ENCODE results near the gene LCAT.
"Not testable (repeated sequence)": the region's sequence is repeated elsewhere in the genome, so short reads cannot be mapped to it uniquely, and the experiment has no call there.

LCAT gene

DNA sequence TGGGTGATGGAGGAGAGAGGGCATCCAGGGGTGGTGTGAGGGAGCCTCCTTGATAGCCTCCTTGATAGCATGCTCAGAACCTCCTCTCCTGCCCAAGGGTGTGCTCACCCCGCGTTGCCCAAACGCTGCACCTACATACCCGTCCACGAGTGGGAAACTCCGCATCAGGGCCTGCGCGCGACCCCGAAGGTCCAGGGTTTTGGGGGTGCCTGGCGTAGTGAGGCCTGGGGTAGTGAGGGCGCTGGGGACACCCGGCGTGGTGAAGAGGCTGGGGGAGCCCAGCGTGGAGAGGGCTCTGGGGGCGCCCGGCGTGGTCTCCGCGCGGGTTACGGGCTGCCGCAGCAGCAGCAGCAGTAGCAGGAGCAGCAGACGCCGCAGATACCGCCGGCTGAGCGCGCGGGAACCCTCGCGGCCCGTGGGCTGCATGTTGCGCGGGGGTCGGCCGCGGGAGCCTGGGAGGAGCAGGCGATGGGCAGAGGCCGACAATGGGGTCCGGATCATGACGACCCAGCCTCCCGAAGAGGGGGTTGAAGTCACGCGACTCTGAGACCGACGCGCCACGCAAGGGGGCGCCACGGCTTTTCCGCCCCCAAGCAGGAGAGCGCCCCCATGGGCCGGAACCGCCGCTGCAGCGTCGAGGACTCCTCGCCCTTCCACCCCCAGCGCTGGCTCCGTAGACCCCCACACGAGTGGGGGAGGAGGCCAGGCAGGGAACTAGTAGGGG is 36.2 kb upstream of the LCAT start, which contains the start of gene DPEP3:
Gene DPEP3 (minus strand): TSS at position 545 of the 724 bp plus-strand sequence. CDS start 119 bp downstream, at position 426.
- no peak within 1 kb of the TSS for H3K27ac ChIP-seq (ENCODE audit: low read length)
- DNase-seq (ENCODE audit: low read depth, low spot score): no peak
- no peak within 1 kb of the TSS for H3K4me3 ChIP-seq (ENCODE audit: low read length)
- no peaks in the 10 kb centered on the region for H3K9me3 ChIP-seq (ENCODE audit: control insufficient read depth, insufficient read depth, low read length)
- no CpG with 5 or more reads among the region's 62 CpGs for WGBS (ENCODE audit: insufficient coverage, insufficient read length)
- no peaks in the 10 kb centered on the region; the same call in 1 of the 2 replicates for H3K4me1 ChIP-seq (ENCODE audit: control insufficient read depth, insufficient read depth, low read length)
- no peaks in the 10 kb centered on the region; the same call in 1 of the 2 replicates for H3K36me3 ChIP-seq (ENCODE audit: control insufficient read depth, insufficient read depth, low read length)
- no peaks in the 10 kb centered on the region for H3K27me3 ChIP-seq (ENCODE audit: control insufficient read depth, insufficient read depth, low read length)

DNA sequence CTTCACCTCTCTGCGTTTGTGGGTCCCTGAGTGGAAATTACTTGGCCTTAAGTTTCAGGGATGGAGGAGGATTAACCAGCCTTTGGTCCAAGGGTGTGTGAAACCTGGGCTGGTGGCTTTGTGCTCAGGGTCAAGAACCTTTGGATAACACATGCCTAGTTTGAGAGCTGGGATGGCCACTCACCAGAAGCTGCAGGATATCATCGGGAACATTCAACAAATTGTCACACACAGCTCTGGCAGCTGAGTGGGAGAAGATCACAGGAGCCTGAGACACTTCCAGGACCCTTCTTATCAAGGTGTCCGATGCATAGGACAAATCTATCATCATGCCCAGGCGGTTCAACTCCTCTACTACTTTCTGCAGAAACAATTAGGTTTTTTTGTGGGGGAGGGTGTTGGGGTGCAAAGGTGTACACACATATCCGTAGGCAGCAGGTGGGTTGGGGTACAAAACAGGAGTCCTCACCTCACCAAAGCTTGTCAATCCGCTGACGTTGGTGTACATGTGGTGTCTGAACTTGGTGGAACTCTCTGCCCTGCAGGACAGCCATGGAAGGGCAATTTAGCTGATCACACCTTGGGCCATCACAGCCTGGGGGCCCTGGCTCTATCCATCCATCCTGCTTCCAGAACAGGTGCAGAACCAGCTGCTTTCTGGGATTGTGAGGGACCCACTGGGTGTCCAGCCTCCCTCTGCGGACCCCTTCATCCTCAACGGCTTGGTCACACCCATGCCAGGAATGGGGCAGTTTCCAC is 33.7 kb upstream of the LCAT start:
- Histone ChIP-seq H3K36me3 (ENCODE audit: control insufficient read depth, insufficient read depth, low read length) (no peaks in the 10 kb centered on the region; the same call in 1 of the 2 replicates), H3K4me1 (ENCODE audit: control insufficient read depth, insufficient read depth, low read length) (no peaks in the 10 kb centered on the region; the same call in 1 of the 2 replicates), H3K27me3 (ENCODE audit: control insufficient read depth, insufficient read depth, low read length) (no peaks in the 10 kb centered on the region), H3K4me3 (ENCODE audit: low read length) (no peak overlapping the region), H3K9me3 (ENCODE audit: control insufficient read depth, insufficient read depth, low read length) (no peaks in the 10 kb centered on the region), H3K27ac (ENCODE audit: low read length) (no peak overlapping the region)
- DNase-seq (ENCODE audit: low read depth, low spot score): no peak
- WGBS (ENCODE audit: insufficient coverage, insufficient read length): no CpG with 5 or more reads among the region's 9 CpGs

DNA sequence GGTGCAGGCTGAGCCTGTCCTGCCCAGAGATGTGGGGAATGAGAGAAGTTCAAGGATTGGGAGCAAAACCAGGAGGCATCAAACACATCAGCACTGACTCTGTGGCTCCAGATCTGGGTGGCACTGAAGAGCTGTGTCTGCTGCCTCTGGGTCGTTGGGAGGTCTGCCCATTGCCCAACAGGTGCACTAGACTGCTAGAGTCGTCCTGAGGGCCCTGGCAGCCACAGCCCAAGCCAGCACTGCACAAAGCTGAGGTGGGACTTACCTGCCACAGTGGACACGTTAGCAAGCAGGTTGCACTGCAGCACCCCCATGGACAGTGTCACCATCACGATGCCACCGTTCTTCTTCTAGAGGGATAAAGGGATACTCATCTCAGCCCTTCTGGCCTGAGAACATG is 33.1 kb upstream of the LCAT start:
- no peaks in the 10 kb centered on the region; the same call in 1 of the 2 replicates for H3K4me1 ChIP-seq (ENCODE audit: control insufficient read depth, insufficient read depth, low read length)
- DNase-seq (ENCODE audit: low read depth, low spot score): no peak
- no peak overlapping the region for H3K27ac ChIP-seq (ENCODE audit: low read length)
- H3K27me3 ChIP-seq (ENCODE audit: control insufficient read depth, insufficient read depth, low read length): no peaks in the 10 kb centered on the region
- H3K9me3 ChIP-seq (ENCODE audit: control insufficient read depth, insufficient read depth, low read length): no peaks in the 10 kb centered on the region
- H3K36me3 ChIP-seq (ENCODE audit: control insufficient read depth, insufficient read depth, low read length): no peaks in the 10 kb centered on the region
- H3K4me3 ChIP-seq (ENCODE audit: low read length): no peak overlapping the region
- WGBS (ENCODE audit: insufficient coverage, insufficient read length): no CpG with 5 or more reads among the region's 5 CpGs

- no peaks in the 10 kb centered on the region for H3K36me3 ChIP-seq (ENCODE audit: control insufficient read depth, insufficient read depth, low read length)
- no CpG with 5 or more reads among the region's 2 CpGs for WGBS (ENCODE audit: insufficient coverage, insufficient read length)
- no peaks in the 10 kb centered on the region for H3K9me3 ChIP-seq (ENCODE audit: control insufficient read depth, insufficient read depth, low read length)
- H3K4me1 ChIP-seq (ENCODE audit: control insufficient read depth, insufficient read depth, low read length): no peaks in the 10 kb centered on the region; the same call in 1 of the 2 replicates
- H3K27ac ChIP-seq (ENCODE audit: low read length): no peak overlapping the region
- no peak for DNase-seq (ENCODE audit: low read depth, low spot score)
- no peak overlapping the region for H3K4me3 ChIP-seq (ENCODE audit: low read length)
- H3K27me3 ChIP-seq (ENCODE audit: control insufficient read depth, insufficient read depth, low read length): no peaks in the 10 kb centered on the region
Observed at GRCh38 chr16:67976205-67976604, 32.3 kb upstream of the LCAT start.

DNA sequence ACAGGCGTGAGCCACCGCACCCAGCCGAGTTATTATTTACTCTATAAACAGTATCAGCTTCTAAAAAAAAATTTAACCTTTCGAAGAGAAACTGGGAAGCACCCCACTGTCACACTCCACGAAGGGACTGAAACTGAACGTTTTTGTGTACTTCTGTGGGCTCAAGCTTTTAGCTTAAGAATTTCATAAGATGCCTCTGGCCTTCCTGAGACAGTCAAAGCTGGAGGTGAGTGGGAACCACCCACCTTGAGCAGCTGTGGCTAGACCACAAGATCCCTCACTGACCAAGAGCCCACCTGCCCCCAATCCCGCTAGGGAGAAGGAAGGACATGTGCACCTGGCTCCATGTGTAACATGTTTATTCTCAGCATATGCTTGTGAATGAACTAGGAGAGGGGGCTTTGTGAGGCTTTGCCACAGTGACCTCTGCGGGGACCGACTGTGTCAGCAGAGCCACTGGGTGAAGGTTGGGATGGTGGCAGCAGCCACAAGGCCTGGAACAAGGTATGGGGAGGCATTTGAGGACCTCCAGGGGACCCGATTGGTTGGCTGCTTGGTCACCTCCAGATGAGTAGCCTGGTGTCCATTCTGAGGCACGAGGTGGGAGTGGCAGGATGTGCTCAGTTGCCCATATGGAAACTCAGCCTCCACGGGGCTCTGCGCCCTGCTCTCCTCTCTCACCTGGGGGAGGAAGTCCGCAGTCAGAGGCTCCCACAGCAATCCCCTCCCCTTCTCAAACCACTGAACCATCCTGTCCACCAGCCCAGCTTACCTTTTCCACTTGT is 31.6 kb upstream of the LCAT start:
- Histone ChIP-seq H3K9me3 (ENCODE audit: control insufficient read depth, insufficient read depth, low read length) (no peaks in the 10 kb centered on the region), H3K27me3 (ENCODE audit: control insufficient read depth, insufficient read depth, low read length) (no peaks in the 10 kb centered on the region), H3K4me3 (ENCODE audit: low read length) (no peak overlapping the region), H3K27ac (ENCODE audit: low read length) (no peak overlapping the region), H3K4me1 (ENCODE audit: control insufficient read depth, insufficient read depth, low read length) (no peaks in the 10 kb centered on the region; the same call in 1 of the 2 replicates), H3K36me3 (ENCODE audit: control insufficient read depth, insufficient read depth, low read length) (no peaks in the 10 kb centered on the region)
- no CpG with 5 or more reads among the region's 14 CpGs for WGBS (ENCODE audit: insufficient coverage, insufficient read length)
- no peak for DNase-seq (ENCODE audit: low read depth, low spot score)

- H3K27ac ChIP-seq (ENCODE audit: low read length); H3K27me3 ChIP-seq (ENCODE audit: control insufficient read depth, insufficient read depth, low read length); H3K9me3 ChIP-seq (ENCODE audit: control insufficient read depth, insufficient read depth, low read length); DNase-seq (ENCODE audit: low read depth, low spot score); H3K36me3 ChIP-seq (ENCODE audit: control insufficient read depth, insufficient read depth, low read length); H3K4me1 ChIP-seq (ENCODE audit: control insufficient read depth, insufficient read depth, low read length); H3K4me3 ChIP-seq (ENCODE audit: low read length): not testable (repeated sequence)
- WGBS (ENCODE audit: insufficient coverage, insufficient read length): no CpG with 5 or more reads among the region's 7 CpGs
Observed at GRCh38 chr16:67972285-67972684, 28.4 kb upstream of the LCAT start.

- no peaks in the 10 kb centered on the region for H3K9me3 ChIP-seq (ENCODE audit: control insufficient read depth, insufficient read depth, low read length)
- WGBS (ENCODE audit: insufficient coverage, insufficient read length): no CpG with 5 or more reads among the region's 9 CpGs
Observed at GRCh38 chr16:67971111-67971510, 27.2 kb upstream of the LCAT start.

DNA sequence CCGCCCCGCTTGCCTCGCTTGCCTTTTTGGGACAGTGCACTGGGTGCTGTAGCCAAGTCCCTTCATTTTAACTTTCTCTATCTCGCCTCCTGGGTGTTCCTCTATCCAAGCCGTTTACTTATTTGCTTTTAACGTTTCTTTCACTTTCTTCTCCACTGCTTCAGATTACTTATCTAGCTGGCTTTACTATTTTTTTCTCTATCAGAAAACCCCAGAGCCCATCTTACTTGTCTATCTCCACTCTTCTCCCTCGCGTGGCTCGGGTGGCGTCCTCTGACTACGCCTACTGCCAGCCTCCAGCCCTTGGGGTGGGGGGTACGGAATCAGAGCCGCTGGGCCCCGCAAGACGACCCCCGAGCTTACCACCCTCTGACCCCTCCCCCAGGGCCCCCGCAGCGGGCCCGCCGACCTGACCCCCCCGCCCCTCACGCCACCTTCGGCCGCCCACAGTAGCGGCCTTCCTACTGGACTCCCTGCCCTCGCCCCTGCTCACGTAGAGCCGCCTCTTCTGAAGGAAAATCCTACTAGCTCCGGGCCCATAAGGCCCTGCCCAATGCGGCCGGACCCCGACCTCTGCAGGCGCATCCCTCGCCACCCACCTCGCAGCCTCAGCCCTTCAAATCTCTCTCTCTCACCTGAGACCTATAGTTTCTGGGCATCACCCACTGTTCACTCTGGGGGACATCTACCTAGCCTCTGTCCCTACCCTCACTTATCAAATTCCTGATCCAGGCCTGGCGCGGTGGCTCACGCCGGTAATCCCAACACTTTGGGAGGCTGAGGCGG is 25.5 kb upstream of the LCAT start:
- WGBS (ENCODE audit: insufficient coverage, insufficient read length): no CpG with 5 or more reads among the region's 40 CpGs
- Histone ChIP-seq H3K4me1 (ENCODE audit: control insufficient read depth, insufficient read depth, low read length) (peaks cover 11% of the 10 kb centered on the region), H3K4me3 (ENCODE audit: low read length) (peak overlapping the region; percentile 58; the same call in 1 of the 2 replicates), H3K36me3 (ENCODE audit: control insufficient read depth, insufficient read depth, low read length) (no peaks in the 10 kb centered on the region), H3K27me3 (ENCODE audit: control insufficient read depth, insufficient read depth, low read length) (no peaks in the 10 kb centered on the region), H3K27ac (ENCODE audit: low read length) (no peak overlapping the region), H3K9me3 (ENCODE audit: control insufficient read depth, insufficient read depth, low read length) (no peaks in the 10 kb centered on the region)
- DNase-seq (ENCODE audit: low read depth, low spot score): no peak

More at GRCh38 chr16:67971111-67971510, 27.2 kb upstream of the LCAT start:
- no peak for DNase-seq (ENCODE audit: low read depth, low spot score)
- H3K27me3 ChIP-seq (ENCODE audit: control insufficient read depth, insufficient read depth, low read length): no peaks in the 10 kb centered on the region
- H3K36me3 ChIP-seq (ENCODE audit: control insufficient read depth, insufficient read depth, low read length): no peaks in the 10 kb centered on the region
- no peak overlapping the region for H3K27ac ChIP-seq (ENCODE audit: low read length)
- H3K4me3 ChIP-seq (ENCODE audit: low read length): no peak overlapping the region
- H3K4me1 ChIP-seq (ENCODE audit: control insufficient read depth, insufficient read depth, low read length): peaks cover 8% of the 10 kb centered on the region

- DNase-seq (ENCODE audit: low read depth, low spot score): no peak
- Histone ChIP-seq H3K27ac (ENCODE audit: low read length) (no peak within 1 kb of the TSS), H3K36me3 (ENCODE audit: control insufficient read depth, insufficient read depth, low read length) (no peaks in the 10 kb centered on the region), H3K9me3 (ENCODE audit: control insufficient read depth, insufficient read depth, low read length) (no peaks in the 10 kb centered on the region), H3K4me1 (ENCODE audit: control insufficient read depth, insufficient read depth, low read length) (peaks cover 13% of the 10 kb centered on the region), H3K4me3 (ENCODE audit: low read length) (peak within 1 kb of the TSS; percentile 58; the same call in 1 of the 2 replicates), H3K27me3 (ENCODE audit: control insufficient read depth, insufficient read depth, low read length) (no peaks in the 10 kb centered on the region)
- no CpG with 5 or more reads among the region's 78 CpGs for WGBS (ENCODE audit: insufficient coverage, insufficient read length)
Observed at GRCh38 chr16:67968400-67969253, 24.7 kb upstream of the LCAT start, which contains the start of gene SLC12A4. Gene SLC12A4 (minus strand): TSS chr16:67968637. CDS start chr16:67968553, 84 bp downstream.

Measured in iPS DF 6.9 (cell line).